DOHH2 (cell line): ENCODE results near the gene DPH3.

Experiments
- H3F3A ChIP-seq: fragments of 200-600 bp; sonication (generic), shearing (Covaris generic); 2 replicates; pipeline ENCODE4 v1.6.0; 2016; ENCODE audit warnings: antibody characterized with exemption, mild to moderate bottlenecking; ENCODE audit not compliant: control insufficient read depth, insufficient read depth
- H3K27ac ChIP-seq: fragments of 200-600 bp; sonication (generic); 2 replicates; pipeline ENCODE4 v1.5.1; 2014; ENCODE audit warnings: low read depth, mild to moderate bottlenecking, low read length, moderate library complexity
- H3K27me3 ChIP-seq: fragments of 200-600 bp; sonication (generic); 2 replicates; pipeline ENCODE4 v1.6.1; 2014; ENCODE audit warnings: mild to moderate bottlenecking, low read length, mixed read lengths; ENCODE audit not compliant: control insufficient read depth
- H3K36me3 ChIP-seq: fragments of 200-600 bp; sonication (generic); 2 replicates; pipeline ENCODE4 v1.6.1; 2014; ENCODE audit warnings: mild to moderate bottlenecking, low read length, moderate library complexity, mixed read lengths; ENCODE audit not compliant: control insufficient read depth
- H3K4me1 ChIP-seq: fragments of 200-600 bp; sonication (generic); 2 replicates; pipeline ENCODE4 v1.6.1; 2014; ENCODE audit warnings: mild to moderate bottlenecking, low read length, mixed read lengths; ENCODE audit not compliant: control insufficient read depth
- H3K4me2 ChIP-seq: fragments of 200-600 bp; sonication (generic); 2 replicates; pipeline ENCODE4 v1.6.0; 2014; ENCODE audit warnings: mild to moderate bottlenecking, low read length, moderate library complexity
- H3K4me3 ChIP-seq: fragments of 200-600 bp; sonication (generic); 2 replicates; pipeline ENCODE4 v1.5.1; 2014; ENCODE audit warnings: mild to moderate bottlenecking, low read length, mixed read lengths
- H3K79me2 ChIP-seq: fragments of 200-600 bp; sonication (generic); 2 replicates; pipeline ENCODE4 v1.6.1; 2014; ENCODE audit warnings: mild to moderate bottlenecking, low read length, mixed read lengths; ENCODE audit not compliant: control insufficient read depth
- H3K9me2 ChIP-seq: fragments of 200-600 bp; sonication (generic); replicated peaks from 2 replicates; pipeline ENCODE4 v1.6.1; 2014; ENCODE audit warnings: mild to moderate bottlenecking, low read length, mixed read lengths; ENCODE audit not compliant: control insufficient read depth
- H3K9me3 ChIP-seq: fragments of 200-600 bp; sonication (generic); 2 replicates; pipeline ENCODE4 v1.6.1; 2014; ENCODE audit warnings: antibody characterized with exemption, low read length, mixed read lengths; ENCODE audit not compliant: control insufficient read depth, insufficient read depth
- H4K20me1 ChIP-seq: fragments of 200-600 bp; sonication (generic); 2 replicates; pipeline ENCODE4 v1.6.0; 2014; ENCODE audit warnings: low read depth, mild to moderate bottlenecking, antibody characterized with exemption, low read length, moderate library complexity; ENCODE audit not compliant: control insufficient read depth, insufficient read depth
- EZH2phosphoT487 ChIP-seq: fragments of 200-600 bp; sonication (generic); IDR thresholded peaks from 2 replicates; pipeline ENCODE4 v1.6.1; 2017; ENCODE audit warnings: borderline replicate concordance, mild to moderate bottlenecking, antibody characterized with exemption, low read length, moderate library complexity, mixed read lengths
- TF ChIP-seq, protein P1 (sequence below): fragments of 200-600 bp; sonication (generic); IDR thresholded peaks from one replicate; pipeline ENCODE4 v1.5.1; 2014; ENCODE audit warnings: antibody characterized with exemption, mild to moderate bottlenecking, low read depth, low read length; ENCODE audit not compliant: poor library complexity, severe bottlenecking

Gene DPH3

DNA sequence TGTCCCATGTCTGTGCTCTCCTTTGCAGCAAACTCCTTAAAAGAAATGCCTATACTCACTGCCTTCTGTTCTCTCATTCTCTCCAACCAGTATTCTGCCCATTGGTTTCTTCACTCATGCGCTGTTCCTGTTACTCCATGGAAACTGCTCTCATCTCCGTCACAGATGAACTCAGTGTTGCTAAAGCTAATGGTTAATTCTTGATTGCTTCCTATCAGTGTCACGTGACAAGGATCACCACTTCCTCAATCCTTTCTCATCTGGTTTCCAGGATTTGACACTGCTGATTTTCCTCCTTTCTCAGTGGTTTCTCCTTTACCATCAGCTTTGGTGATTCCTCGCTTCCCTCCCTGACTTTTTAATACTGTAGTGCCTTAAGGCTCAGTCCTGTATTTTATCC lies 2.6 kb downstream of the DPH3 start:
- no peaks in the 10 kb centered on the region for H3K9me2 ChIP-seq
- no peaks in the 10 kb centered on the region for H3F3A ChIP-seq
- H3K27me3 ChIP-seq = no peaks in the 10 kb centered on the region
- H3K27ac ChIP-seq = no peak overlapping the region
- TF ChIP-seq, protein P1, sequence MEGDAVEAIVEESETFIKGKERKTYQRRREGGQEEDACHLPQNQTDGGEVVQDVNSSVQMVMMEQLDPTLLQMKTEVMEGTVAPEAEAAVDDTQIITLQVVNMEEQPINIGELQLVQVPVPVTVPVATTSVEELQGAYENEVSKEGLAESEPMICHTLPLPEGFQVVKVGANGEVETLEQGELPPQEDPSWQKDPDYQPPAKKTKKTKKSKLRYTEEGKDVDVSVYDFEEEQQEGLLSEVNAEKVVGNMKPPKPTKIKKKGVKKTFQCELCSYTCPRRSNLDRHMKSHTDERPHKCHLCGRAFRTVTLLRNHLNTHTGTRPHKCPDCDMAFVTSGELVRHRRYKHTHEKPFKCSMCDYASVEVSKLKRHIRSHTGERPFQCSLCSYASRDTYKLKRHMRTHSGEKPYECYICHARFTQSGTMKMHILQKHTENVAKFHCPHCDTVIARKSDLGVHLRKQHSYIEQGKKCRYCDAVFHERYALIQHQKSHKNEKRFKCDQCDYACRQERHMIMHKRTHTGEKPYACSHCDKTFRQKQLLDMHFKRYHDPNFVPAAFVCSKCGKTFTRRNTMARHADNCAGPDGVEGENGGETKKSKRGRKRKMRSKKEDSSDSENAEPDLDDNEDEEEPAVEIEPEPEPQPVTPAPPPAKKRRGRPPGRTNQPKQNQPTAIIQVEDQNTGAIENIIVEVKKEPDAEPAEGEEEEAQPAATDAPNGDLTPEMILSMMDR = no peak
- no peak for TF ChIP-seq EZH2phosphoT487
- H3K79me2 ChIP-seq = peaks cover 49% of the 10 kb centered on the region
- H3K4me2 ChIP-seq = no peak overlapping the region
- no peaks in the 10 kb centered on the region for H4K20me1 ChIP-seq
- no peak overlapping the region for H3K4me3 ChIP-seq
- peaks cover 27% of the 10 kb centered on the region for H3K36me3 ChIP-seq
- H3K4me1 ChIP-seq = peaks cover 26% of the 10 kb centered on the region
- no peaks in the 10 kb centered on the region for H3K9me3 ChIP-seq

DNA sequence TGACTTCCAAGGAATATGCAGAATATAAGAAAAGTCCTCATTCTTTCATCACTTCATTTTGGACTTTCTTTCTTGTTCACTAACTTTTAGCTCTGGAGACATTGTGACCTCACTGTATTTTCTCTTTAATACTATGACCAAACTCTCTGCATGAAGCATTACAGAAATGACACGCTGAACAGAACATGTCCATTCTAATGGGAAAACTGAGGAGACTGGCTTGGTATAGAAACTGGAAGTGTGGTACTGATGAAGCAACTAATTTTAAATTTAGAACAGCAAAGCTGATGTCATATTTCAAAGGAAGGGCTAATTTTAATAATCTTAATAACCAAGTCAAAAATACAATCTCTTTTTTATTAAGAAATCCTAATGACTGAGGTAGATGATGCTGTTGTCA lies 4.7 kb downstream of the DPH3 start:
- Histone ChIP-seq H3K9me2 (no peaks in the 10 kb centered on the region), H3K79me2 (peaks cover 28% of the 10 kb centered on the region), H3K4me3 (no peak overlapping the region), H3K27ac (no peak overlapping the region), H3K9me3 (no peaks in the 10 kb centered on the region), H3F3A (no peaks in the 10 kb centered on the region), H3K36me3 (peaks cover 23% of the 10 kb centered on the region), H4K20me1 (no peaks in the 10 kb centered on the region), H3K4me1 (peaks cover 10% of the 10 kb centered on the region), H3K4me2 (no peak overlapping the region), H3K27me3 (no peaks in the 10 kb centered on the region)
- TF ChIP-seq, protein P1 = no peak
- TF ChIP-seq EZH2phosphoT487 = no peak

DNA sequence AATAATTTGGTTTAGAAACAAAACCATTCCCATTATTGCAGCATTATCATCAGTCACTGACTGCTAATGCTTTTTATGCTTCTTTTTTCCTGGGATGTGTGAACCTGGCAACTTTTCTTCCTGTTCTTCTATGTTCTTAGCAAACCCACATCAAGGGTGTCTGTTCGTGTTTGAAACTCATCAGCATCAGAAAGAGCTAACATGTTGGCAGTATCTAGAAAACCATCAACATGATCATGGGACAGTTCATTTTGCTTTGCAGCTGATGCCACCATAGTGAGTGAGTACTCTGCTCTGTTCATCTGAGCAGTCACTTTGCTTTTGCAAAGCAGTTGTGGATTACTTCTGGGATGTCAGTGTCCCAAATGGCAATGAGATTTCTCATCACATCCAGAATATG lies 5.9 kb downstream of the DPH3 start:
- H3K9me3 ChIP-seq = no peaks in the 10 kb centered on the region
- H3K4me2 ChIP-seq = no peak overlapping the region
- peaks cover 20% of the 10 kb centered on the region for H3K36me3 ChIP-seq
- no peaks in the 10 kb centered on the region for H3K9me2 ChIP-seq
- H3K27ac ChIP-seq = no peak overlapping the region
- H3K4me3 ChIP-seq = no peak overlapping the region
- peaks cover 7% of the 10 kb centered on the region for H3K4me1 ChIP-seq
- H3K79me2 ChIP-seq = peaks cover 19% of the 10 kb centered on the region
- TF ChIP-seq, protein P1 = no peak
- TF ChIP-seq EZH2phosphoT487 = no peak
- no peaks in the 10 kb centered on the region for H4K20me1 ChIP-seq
- no peaks in the 10 kb centered on the region for H3F3A ChIP-seq
- H3K27me3 ChIP-seq = no peaks in the 10 kb centered on the region

DNA sequence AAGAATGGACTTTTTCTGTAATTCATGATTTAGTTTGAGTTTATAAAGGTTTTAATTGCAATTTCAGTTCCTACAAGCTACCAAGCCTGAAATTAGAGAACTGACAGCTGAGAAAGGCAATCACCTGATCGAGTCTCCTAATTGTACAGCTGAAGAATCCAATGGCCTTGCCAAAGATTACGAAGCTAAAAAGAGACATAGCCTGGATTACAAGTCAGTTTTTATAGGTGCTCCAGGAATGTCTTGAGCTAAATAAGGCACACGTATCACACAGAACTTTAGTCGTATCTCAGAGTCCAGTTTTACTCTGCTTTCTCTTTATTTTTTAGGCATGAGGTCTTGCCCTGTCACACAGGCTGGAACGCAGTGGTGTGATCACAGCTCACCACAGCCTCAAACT lies 6.6 kb downstream of the DPH3 start:
- Histone ChIP-seq H4K20me1 (no peaks in the 10 kb centered on the region), H3K9me2 (no peaks in the 10 kb centered on the region), H3K4me1 (peaks cover 7% of the 10 kb centered on the region), H3F3A (no peaks in the 10 kb centered on the region), H3K9me3 (no peaks in the 10 kb centered on the region), H3K36me3 (peaks cover 20% of the 10 kb centered on the region), H3K27me3 (no peaks in the 10 kb centered on the region), H3K79me2 (peaks cover 13% of the 10 kb centered on the region), H3K27ac (no peak overlapping the region), H3K4me2 (no peak overlapping the region), H3K4me3 (no peak overlapping the region)
- TF ChIP-seq, protein P1 = no peak
- TF ChIP-seq EZH2phosphoT487 = no peak
